ENCODE results near the gene MED13.
"Not testable (repeated sequence)": the region's sequence is repeated elsewhere in the genome, so short reads cannot be mapped to it uniquely, and the experiment has no call there.

The MED13 gene

DNA sequence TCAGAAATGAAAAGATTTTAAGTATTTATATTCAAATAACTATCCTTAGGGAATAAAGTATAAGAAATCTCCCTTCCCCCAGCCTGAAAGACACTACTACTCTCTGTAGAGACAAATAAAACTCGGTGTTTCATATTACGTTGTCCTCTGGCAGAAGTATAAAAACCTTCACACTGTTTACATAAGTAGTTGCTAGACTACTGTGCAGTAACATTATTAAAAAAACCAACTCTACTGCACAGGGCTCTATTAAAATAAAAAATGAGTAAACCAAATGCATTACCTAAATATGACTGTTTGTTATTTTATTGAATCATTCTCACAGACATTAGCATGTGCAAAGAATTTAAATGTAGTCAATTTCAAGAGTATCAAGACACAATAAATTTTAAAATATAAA is 67.4 kb downstream of the MED13 start:
- DNase-seq (ENCODE audit: low read depth in 2 of 2): no peak

DNA sequence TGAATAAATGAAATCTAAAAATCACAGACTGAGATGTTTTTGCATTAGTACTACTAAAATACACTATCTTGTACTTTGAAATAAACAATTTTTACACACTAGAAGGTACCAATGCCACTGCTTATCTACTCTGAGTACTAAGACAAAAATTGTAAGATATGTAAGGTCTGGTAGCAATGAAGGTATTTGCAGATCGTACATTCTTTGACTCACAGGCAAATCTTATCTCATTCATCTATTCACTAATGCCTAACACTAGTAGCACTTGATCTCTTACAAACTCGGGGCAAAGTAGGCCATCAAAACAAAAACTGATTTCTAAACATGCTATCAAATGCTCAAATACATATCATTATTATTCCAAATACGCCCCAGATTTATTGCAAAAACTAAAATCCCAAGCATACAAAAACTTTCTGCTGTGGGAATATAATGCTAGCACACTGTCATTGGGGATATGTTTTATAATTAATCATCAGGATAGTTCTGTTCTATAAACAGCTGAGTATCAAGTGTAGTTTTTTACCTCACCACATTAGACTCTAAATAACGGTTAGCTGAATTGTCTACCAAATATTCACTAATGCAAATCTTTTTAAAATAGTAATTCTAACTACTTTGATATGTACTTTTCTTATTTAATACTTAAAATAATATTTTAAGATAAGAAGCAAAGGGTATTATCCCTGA is 68.0 kb downstream of the MED13 start:
- no peak for DNase-seq (ENCODE audit: low read depth in 2 of 2)

DNA sequence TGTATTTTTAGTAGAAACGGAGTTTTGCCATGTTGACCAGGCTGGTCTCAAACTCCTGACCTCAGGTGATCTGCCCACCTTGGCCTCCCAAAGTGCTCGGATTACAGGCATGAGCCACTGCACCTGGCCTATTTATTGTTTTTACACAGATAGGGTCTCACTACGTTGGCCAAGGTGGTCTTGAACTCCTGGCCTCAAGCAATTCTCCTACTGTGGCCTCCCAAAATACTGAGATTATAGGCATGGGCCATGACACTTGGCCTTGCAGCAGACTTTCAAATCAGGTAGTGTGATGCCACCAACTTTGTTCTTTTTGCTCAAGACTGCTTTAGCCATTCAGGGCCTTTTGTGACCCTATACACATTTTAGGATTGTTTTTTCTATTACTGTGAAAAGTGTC is 75.6 kb downstream of the MED13 start:
- DNase-seq (ENCODE audit: low read depth in 2 of 2): no peak

DNA sequence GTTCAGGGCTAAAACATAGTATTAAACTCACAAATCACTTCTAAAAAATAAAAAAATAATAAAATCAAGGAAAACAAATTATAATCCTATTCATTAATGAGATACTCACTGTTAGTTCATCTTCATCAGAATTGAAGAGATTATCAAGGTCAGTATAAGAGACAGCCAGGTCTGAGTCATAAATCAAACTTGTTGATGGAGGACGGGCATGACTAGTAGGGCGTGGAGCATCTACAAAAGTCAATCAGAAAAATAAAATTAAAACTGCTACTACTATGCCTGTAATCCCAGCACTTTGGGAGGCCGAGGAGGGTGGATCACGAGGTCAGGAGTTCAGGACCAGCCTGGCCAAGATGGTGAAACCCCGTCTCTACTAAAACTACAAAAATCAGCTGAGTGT is 78.2 kb downstream of the MED13 start:
- no peak for DNase-seq (ENCODE audit: low read depth in 2 of 2)

DNA sequence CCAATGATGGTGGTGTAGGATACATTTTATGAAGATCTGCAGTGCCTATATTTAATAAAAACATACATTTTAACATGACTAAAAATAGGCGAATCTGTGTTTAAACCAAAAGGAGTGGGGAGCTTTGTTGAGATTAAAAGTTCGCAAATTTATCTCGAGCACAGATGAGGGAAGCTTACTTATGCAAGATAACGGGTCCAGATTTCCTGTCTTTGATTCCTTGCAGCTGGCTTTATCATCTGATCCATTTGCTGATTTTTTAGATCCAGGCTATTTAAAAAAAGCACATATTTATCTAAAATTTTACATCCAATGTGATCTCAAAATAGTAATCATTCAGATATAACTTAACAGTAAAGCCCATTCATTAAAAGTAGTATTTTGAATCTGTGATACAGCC is 80.3 kb downstream of the MED13 start:
- no peak for DNase-seq (ENCODE audit: low read depth in 2 of 2)

GRCh38 chr17:61981323-61981722 is 83.8 kb downstream of the MED13 start:
- no peak for DNase-seq (ENCODE audit: low read depth in 2 of 2)

- DNase-seq (ENCODE audit: low read depth in 2 of 2): no peak
Observed at GRCh38 chr17:61980535-61980934, 84.5 kb downstream of the MED13 start.

DNA sequence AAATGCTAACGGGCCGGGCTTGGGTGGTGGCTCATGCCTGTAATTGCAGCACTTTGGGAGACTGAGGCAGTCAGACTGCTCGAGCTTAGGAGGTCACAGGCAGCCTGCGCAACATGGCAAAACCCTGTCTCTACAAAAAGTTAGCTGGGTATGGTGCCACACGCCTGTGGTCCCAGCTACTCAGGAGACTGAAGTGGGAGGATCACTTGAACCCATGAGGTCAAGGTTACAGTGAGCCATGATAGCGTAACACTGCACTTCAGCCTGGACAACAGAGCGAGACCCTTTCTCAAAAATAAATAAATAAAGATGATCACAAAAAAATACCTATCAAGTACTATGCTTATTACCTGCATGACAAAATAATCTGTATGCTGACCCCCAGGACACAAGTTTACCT is 91.0 kb downstream of the MED13 start:
- DNase-seq (ENCODE audit: low read depth in 2 of 2): no peak

DNA sequence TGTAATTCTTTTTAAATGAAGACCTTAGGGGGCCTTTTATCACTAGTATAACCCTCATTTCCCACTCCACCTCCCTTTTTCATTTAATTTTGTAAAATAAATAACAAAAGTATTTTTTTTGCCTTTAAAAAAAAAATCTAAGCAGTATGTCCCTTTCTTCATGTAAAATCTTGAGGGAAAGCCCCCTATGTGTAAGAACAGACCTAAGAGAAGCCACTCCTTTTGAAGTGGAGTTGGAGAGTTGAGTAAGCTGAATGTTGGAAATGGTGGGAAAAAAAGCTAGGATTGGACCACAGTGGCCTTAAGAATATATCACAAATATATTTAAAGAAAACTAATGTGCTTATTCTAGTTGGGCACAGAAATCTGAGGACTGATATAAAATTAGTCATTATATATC is 92.8 kb downstream of the MED13 start:
- no peak for DNase-seq (ENCODE audit: low read depth in 2 of 2)

- DNase-seq (ENCODE audit: low read depth in 2 of 2): no peak
Observed at GRCh38 chr17:61970030-61970429, 95.0 kb downstream of the MED13 start.

DNA sequence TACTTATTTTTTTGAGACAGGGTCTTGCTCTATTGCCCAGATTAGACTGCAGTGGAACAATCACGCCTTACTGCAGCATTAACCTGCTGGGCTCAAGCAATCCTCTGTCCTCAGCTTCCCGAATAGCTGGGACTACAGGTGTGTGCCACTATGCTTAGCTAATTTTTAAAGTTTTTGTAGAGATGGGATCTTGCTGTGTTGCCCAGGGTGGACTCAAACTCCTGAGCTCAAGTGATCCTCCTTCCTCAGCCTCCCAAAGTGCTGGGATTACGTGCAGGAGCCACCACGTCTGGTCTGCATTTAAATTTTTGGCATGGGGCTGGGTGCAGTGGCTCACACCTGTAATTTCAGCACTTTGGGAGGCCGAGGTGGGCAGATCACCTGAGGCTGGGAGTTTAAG is 96.3 kb downstream of the MED13 start:
- DNase-seq (ENCODE audit: low read depth in 2 of 2): no peak

DNA sequence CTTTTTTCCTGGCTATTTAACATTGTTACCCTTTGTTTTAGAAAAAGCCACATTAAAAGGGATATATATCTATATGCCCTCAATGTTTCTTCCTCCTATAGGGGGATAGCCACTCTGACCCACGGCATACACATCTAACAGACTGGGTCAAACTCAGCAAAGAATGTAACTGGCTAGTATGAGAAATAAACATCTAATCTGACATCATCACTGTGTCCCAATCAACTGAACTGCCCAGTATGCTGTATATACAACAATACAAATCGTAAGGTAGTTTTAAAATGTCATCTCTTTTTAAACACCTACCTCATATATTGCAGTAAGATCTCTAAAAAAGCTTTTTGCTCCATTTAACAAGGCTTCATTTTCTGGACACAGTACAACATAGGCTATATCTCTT is 97.3 kb downstream of the MED13 start:
- no peak for DNase-seq (ENCODE audit: low read depth in 2 of 2)

DNA sequence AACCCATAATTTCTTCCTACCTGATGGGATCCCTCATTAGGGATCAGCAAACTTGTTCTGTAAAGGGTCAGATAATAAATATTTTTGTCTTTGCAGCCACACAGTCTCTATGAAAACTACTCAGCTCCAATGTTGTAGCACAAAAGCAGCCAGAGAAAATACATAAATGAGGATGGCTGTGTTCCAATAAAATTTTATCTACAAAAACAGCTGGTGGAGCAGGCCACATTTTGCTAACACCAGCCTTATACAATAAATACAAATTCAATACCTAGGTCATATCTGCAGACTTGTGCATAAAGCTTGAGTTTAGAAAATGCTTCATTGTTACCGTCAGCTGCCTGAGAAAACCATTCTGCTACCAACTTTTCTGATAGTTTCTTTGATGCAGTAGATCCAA is 98.9 kb downstream of the MED13 start:
- DNase-seq (ENCODE audit: low read depth in 2 of 2): no peak

GRCh38 chr17:61955619-61956018 is 109.5 kb downstream of the MED13 start:
- no peak for DNase-seq (ENCODE audit: low read depth in 2 of 2)

- no peak for DNase-seq (ENCODE audit: low read depth in 2 of 2)
Observed at GRCh38 chr17:61947367-61948078, 117.6 kb downstream of the MED13 start.

- no peak for DNase-seq (ENCODE audit: low read depth in 2 of 2)
Observed at GRCh38 chr17:61946359-61946758, 118.7 kb downstream of the MED13 start.

DNA sequence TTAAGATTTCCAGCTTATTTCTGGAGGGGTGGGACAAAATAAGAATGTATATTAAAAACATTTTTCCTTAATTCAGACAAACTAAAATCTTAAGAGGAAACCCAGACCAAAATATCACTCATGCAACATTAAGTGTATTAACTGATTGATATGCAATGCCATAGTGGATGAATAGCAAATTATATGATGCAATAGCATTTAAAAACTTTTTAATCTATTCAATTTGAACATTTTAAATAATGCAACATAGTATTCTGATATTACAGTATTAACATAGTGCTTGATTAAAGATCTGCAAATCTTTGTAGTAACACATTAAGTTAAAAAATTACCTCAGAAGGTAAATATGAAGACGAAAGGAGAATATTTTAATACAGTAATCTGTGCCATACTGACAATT is 122.0 kb downstream of the MED13 start:
- DNase-seq (ENCODE audit: low read depth in 2 of 2): no peak

GRCh38 chr17:61942085-61942484 is 123.0 kb downstream of the MED13 start:
- no peak for DNase-seq (ENCODE audit: low read depth in 2 of 2)

DNA sequence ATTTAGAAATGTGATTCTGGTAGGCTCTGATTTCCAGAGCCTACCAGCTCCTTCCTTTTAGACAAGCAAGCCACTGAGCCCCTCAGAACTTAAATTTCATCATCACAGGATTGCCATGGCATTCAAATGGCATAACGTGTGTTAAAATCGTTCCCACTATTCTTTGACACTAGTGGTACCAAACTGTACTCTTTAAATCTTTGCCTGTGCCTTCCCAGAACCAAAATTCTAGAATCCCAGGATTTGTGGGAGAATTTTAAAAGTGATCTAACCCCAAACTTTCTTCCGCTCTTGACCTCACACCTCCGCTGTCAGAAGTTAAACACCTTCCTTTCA is 137.0 kb downstream of the MED13 start:
- no peak for DNase-seq (ENCODE audit: low read depth in 2 of 2)

DNA sequence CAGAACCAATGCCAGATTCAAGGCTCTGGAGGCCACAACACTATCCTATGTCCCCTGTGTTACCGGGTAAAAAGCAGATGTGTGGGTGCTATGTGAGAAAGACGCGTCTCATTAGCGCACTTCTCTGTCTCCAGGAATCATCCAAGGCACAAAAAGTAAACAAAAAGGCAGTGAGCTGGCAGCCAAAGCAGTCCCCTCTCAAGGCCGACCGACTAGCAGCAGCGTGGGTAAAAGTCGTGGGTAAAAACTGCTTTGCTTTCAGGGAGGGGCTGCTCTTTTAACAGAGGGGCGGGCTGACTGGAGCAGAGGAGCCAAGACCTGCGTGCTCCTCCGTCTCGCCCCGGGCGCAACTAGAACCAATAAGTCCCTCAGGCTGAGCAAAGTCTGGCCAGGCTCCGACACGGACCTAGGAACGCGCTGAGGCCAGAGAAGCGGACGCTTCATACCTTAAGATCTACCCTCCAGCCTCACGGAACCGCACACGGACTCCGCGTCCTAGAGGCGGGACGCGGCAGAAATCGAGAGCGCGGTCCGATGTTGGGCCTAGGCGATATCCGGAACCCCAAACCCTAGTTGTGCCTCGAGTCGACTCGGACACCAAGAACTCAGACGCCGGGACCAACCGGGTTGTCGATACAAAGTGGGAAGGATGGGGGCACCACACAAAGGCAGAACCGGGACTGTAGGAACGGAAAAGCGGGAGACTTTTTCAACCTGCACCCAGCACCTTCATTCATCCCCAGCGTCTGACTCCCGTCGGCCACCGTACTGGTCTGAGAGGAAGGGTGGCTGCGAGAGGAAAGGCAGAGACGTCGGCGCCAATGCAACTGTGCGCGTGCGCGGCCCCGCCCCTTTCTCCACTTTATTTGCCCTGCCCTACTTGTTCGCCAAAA is 137.6 kb downstream of the MED13 start, which contains the start of gene INTS2:
Gene INTS2, minus strand, starts transcription at position 775 of the 893 bp plus-strand sequence. CDS start 1,338 bp downstream, outside the sequence.
- peak; percentile 91 to 94 for DNase-seq (ENCODE audit: low read depth in 2 of 2)

GRCh38 chr17:61926826-61927207 is 138.3 kb downstream of the MED13 start:
- DNase-seq (ENCODE audit: low read depth in 2 of 2): no peak

DNA sequence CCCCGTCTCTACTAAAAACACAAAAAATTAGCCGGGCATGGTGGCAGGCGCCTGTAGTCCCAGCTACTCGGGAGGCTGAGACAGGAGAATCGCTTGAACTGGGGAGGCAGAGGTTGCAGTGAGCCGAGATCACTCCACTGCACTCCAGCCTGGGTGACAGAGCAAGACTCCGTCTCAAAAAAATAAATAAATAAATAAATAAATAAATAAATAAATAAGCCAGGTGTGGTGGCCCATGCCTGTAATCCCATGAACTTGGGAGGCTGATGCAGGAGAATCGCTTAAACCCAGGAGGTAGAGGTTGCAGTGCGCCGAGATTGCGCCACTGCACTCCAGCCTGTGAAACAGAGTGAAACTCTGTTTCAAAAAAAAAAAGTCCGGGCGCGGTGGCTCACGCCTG is 149.9 kb downstream of the MED13 start:
- DNase-seq (ENCODE audit: low read depth in 2 of 2): not testable (repeated sequence)
